COLO668 (cell line): ENCODE data around the gene IFNAR1.

ENCODE experiments used
- DNase-seq: peaks from one replicate; lab custom pipeline; 2025; ENCODE audit not compliant: unreplicated experiment; lab: John Stamatoyannopoulos, UW

IFNAR1 gene

GRCh38 chr21:33397717-33398116, 72.9 kb downstream of the IFNAR1 start:
- no peak for DNase-seq

GRCh38 chr21:33398361-33398760, 73.6 kb downstream of the IFNAR1 start:
- DNase-seq, result no peak

DNA sequence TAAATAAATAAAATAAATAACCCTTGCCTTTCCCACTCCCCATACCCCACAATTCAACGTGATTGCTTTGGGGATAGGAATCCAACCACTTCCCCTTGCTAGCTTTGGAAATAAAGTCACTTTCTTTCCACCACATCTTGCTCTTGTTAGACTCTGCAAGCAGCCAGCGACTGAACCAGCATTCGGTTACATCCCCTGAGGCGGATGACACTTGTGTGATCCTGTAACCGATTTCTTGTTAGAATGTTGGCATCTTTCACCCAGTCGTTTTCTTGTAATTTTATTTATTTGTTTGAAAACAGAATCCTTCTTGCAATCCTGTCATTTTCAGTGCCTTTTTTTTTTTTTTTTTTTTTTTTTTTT, 76.8 kb downstream of the IFNAR1 start:
- no peak for DNase-seq

DNA sequence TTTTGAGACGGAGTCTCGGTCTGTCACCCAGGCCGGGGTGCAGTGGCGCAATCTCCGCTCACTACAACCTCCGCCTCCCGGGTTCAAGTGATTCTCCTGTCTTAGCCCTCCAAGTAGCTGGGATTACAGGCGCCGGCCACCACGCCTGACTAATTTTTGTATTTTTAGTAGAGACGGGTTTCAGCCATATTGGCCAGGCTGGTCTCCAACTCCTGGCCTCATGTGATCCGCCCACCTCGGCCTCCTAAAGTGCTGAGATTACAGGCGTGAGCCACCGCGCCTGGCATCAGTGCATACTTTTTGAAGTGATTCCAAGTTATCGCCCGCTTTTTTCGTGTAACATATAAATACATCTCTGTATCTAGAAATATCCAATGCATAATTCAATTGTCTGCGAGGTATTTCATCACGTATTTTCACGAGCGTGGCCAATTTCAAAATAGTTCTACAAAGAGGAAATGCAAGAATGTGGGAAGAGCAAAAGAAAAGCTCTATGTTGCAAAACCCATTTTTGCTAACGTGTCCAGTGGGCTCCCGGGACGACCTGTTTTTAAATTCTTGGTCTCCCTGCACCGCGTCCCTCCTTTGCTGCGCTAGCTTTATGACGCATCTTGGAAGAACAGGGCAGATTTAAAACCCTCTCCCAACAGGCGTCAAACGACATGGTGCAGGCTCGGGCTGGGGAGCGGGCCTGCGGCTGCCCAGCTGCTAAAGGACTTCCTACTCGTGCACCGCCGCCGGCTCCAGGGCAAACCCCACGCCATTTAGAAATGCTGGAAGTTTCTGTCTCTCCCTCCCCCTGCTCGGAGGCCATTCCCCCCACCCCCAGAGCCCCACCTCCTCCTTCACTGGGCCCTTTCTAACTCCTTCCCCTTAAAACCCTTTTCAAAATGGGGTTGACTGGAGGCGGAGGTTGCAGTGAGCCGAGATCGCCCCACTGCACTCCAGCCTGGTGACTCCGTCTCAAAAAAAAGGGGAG, 77.5 kb downstream of the IFNAR1 start:
- DNase-seq, result no peak

DNA sequence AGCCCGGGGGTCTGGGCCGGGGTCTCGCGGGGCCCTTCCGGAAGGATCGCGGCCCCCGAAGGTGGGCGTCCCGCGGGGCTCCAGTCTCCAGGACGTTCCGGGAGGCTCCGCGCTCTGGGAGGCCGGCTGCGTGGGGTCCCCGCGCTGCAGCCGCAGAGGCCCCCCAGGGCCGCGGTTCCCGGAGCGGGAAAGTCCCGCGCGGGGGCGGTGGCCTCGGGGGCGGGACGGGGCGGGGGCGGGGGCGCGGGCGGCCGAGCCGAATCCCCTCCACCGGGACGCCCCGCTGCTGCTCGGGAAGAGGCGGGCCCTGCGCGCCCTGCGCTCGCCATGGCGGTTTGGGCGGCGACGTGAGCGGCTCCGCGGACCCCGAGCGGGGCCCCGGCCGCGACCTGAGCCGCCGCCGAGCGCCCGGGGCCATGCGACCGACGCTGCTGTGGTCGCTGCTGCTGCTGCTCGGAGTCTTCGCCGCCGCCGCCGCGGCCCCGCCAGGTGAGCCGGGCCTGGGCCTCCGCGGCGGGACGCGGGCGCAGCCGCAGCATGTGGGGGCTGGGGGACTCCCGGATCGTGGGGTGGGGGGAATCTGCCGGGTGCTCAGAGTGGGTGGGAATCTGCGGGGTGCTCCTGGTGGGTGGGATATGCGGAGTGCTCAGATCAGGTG, 78.5 kb downstream of the IFNAR1 start, which contains the start of gene IFNGR2:
Gene IFNGR2, plus strand, starts transcription at position 286 of the 658 bp plus-strand sequence. Its CDS starts 131 bp downstream, at position 417.
- DNase-seq, result peak; percentile 75

DNA sequence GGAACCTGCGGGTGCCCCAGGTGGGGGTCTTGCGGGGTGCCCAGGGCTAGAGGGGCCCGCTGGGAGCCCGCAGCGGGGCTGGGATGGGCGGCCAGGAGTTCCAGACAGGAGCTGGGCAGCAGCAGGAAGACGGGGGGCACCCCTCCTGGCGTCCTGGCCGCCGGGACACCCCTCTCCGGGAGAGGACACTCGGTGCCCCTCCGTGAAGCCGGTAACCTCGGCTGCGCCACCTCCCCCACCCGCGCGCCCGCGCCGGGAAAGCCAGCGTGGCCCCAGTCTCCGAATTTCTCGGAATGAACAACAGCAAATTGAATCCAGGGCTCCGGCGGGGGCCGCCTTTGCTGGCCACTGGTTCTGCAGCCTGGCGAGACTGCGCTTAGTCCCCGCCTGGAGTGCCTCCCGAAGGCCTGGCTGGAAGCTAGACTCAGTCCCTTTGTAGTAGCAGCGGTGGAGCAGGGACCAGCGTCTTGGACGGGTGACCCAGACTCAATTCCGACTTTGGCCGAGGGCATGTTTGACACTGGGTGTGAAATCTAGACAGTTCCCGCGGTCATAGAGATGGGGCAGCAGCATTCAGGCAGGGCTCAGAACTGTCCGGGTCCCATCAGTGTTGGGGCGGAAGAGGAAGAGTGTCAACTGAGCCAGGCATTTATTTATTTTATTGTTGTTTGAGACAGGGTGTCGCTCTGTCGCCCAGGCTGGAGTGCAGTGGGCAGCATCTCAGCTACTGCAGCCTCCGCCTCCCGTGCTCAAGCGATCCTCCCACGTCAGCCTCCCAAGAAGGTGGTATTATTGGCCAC, 79.2 kb downstream of the IFNAR1 start:
- peak; percentile 74 for DNase-seq

DNA sequence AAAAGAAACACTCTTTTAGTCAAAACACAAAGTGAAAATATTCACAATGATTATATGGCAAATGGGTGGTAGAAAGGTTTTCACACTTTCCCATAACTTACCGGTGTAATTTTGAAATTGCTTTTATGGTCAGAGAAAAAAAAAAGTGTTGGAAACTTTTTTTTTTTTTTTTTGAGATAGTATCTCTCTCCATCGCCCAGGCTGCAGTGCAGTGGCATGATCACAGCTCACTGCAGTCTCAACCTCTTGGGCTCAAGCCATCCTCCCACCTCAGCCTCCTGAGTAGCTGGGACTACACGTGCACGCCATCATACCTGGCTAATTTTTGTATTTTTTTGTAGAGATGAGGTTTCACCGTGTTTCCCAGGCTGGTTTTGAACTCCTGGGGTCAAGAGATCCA, 81.7 kb downstream of the IFNAR1 start:
- DNase-seq, result no peak
